HG02798 (cell line): ENCODE results near the gene KRT84.
"Not testable (repeated sequence)": the region's sequence is repeated elsewhere in the genome, so short reads cannot be mapped to it uniquely, and the experiment has no call there.

ENCODE experiments used
- ATAC-seq: cut with Tn5 transposase; IDR thresholded peaks from one replicate; pipeline ENCODE4 v1.9.1; 2021; ENCODE audit warnings: mild to moderate bottlenecking; ENCODE audit not compliant: unreplicated experiment, poor library complexity

KRT84 gene

DNA sequence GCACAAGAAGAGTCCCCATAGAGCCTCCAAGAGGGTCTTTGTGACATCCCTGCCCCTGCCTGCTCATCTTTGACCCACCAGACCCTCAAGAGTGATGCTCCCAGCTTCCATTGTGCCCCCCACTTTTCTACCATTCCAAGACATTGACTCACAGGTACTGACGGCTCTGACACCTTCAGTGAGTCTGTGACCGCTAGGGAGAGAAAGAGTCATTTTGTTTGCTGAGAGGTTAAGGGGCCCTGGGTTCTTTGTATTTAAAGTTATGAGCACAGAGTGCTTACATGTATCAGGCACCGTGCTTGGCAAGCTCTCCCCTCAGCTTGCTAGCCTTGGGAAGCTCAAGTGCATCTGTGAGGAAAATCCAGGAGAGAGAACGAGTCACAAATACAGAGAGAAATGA is 27.8 kb upstream of the KRT84 start:
- ATAC-seq, result no peak

DNA sequence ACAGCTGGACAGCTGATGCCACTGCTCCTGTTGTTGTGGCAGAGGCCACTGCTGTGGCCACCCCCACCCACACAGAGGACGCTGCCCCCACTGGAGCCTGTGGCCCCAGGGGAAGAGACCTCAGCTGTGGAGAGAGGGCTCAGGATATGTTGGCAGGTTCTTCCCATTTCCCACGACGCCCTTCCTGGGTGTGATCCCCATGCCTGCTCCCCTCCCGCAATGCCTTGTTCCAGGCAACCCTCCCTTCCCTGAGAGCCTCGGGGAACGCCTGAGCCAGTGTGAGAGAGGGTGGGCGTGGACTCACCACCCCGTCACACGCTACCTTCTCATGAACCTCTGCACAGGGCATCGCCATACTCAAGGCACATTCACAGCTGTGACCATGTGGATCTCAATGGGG is 26.4 kb upstream of the KRT84 start:
- no peak for ATAC-seq

DNA sequence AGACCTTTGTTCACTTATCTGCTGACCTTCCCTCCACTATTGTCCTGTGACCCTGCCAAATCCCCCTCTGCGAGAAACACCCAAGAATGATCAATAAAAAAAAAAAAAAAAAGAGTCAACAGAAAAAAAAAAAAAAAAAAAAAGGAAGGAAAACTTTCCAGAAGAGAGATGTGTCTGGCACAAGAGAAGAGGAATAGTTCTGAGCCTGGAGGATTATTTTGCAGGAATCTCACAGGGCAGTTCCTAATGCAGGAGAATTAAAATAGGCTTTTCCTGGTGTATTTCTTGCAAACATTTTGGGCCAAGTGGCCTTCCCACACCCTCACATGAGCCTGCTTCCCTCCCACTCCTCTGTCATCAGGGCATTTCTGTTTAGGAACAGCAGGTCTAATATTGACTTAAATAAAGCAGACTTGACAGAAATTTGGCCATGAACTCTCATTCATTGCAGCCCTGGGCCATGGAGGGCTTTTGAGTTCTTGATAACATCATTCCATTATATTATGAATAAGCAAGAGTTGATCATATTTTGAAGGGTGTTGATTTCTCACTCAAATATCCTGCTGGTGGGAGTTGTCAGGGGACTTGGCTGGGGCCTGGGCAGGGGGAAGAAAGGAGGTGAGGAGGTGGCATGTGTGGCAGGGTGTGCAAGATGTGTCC is 25.3 kb upstream of the KRT84 start:
- not testable (repeated sequence) for ATAC-seq

DNA sequence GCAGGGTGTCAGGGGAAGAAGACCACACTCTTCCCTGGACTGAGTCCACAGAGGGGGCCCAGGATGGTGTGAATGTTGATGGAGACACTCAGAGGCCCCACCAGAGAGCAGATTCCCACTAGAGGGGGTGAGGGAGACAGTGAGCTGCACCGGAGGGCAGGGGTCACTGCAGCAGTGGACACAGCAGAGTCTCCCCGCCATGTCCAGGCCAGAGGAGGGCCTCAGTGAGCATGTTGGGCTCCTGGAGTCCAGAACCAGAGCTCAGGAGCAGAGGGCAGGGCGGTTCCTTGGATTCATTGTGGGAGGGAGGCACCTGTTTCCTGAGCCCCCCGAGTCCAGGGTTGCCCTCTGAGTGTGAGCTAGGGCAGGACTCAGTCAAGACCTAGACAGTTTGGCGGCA is 22.5 kb upstream of the KRT84 start:
- ATAC-seq, result no peak

DNA sequence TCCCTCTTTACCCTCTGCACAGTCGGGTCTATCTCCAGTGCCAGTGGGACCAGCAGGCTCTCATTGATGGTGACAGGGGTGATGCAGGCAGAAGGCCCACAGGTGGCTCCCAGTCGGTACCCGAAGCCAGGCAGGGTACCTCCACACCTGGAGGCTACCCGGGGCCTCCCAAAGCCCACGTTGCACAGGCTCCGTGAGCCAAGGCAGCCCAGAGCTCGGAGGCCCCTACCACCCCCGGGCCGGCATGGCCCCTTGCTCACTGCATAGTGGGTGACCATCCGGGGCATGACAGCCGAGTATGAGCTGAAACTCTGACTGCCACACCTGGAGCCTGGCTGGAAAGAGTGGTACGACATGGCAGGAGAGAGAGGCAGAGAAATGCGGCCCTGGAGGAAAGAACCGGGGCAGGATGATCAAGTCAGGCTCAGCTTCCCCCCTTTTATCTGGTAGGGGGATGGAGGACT is 20.5 kb upstream of the KRT84 start, which contains the start of gene KRT82:
TSS of gene KRT82 (minus strand) at position 414 of the 464 bp plus-strand sequence. CDS start at position 356, 58 bp downstream.
- ATAC-seq, result no peak

DNA sequence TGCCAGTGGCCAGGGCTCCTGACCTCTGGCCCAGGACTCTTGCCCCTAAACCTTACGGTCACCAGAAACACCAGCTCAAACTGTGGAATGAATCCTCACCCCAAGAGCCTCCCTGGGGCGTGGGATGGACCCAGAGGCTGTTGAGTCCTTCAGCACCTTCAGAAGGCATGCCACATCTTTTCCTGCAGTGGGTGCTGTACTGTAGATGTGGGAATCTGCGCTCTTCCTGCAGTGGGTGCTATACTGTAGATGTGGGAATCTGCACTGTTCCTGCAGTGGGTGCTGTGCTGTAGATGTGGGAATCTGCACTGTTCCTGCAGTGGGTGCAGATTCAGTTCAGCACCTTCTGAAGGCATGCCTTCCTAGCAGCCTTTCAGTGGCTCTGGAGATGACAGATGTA is 19.5 kb upstream of the KRT84 start:
- ATAC-seq, result no peak

DNA sequence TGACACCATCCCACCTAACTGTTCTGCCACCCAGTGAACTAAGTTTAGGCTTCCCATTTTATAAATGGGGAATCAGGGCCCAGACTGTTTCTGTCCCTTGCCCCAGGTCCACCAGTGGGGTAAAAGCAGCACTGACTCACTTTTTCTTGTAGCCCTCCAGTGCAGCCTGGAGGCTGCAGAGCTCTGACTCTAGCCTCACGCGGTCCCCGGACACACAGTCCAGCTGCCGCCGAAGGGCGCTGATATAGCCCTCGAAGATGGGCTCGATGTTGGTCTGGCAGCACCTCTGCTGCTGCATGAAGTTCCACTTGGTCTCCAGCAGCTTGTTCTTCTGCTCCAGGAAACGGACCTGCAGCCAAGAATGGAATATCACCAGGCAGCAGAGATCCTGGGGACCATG is 18.1 kb upstream of the KRT84 start:
- ATAC-seq, result no peak

DNA sequence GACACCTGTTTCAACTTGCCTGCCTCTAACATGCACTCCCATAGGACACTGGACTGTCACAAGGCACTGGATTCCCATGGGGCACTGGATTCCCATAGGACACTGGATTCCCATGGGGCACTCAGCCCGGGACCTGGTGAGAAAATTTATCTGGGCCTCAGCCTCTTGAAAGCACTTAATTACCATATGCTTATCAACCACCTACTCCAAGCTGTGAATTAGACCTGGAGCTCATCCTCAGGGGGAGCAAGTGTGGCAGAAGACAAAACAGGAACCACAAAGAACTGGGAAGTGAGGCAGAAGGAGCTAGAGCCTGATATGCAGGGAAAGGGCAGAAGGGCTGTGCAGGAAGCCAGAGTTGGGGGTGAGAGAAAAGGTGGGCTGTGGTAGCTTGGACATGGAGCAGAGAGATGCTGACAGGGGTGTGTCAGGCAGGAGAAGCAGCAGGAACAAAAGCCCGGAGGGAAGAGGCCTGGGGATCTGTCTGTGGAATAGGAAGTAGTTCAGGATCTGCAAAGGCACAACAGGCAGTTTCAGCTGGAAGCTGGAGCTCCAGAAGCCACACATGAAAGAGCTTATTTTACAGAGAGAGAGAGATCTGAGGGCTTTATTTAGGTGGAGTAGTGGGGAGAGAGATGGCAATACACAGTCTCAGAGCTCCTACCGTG is 17.6 kb upstream of the KRT84 start:
- ATAC-seq, result no peak

DNA sequence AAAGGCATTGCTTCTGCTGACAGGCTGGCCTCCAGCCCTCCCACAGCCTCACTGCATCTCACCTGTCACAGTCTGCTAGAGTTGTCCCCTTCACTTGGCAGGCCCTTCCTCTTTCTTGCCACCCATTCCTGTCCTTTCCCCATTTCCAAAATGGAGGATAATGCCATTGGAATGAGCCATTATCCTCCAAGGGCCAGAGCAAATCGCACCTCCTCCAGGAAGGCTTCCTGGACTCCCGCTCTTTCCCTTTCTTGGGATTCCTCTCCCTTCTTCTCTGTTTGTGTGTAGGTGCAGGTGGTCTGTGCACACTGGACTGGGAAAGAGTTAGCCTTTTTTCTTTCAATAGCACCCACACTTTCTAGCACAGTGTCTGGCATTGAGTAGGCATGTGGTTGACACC is 16.9 kb upstream of the KRT84 start:
- ATAC-seq, result no peak

DNA sequence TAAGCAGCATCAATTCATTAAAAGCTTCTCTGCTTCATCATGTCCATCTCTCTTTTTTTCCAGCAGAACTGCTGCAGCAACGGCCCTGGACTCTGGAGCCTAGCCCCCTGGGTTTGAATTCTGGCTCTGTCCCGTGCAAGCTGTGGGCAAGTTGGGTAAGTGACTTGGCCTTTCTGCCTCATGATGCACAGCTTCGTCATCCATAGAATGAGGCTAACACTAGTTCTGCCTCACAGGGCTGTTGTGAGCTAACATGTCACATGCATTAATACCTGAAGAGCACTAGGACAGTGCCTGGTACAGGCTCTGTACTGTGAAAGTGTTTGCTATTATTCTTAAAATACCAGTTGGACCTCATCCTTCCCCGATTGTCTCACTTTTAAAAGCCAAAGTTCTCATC is 16.5 kb upstream of the KRT84 start:
- ATAC-seq, result no peak

DNA sequence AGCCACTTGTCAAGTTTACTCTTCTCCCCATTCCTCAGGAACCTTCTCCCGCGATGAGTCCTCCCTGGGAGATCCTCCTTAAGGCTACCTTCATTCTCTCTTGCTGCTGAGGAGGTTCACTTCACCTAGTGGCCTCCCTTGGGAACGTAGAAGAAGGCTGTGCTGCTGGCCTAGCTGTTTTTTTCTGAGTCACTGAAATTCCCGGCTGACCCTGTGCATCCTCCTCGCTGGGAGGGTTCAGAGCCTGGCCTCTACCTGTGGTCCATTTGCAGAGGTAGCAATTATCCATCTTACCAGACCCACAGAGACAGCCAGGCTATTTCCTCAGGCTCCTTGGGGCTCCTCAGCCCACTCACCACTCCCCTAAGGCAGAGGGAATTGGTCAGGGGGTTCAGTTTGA is 16.1 kb upstream of the KRT84 start:
- no peak for ATAC-seq

DNA sequence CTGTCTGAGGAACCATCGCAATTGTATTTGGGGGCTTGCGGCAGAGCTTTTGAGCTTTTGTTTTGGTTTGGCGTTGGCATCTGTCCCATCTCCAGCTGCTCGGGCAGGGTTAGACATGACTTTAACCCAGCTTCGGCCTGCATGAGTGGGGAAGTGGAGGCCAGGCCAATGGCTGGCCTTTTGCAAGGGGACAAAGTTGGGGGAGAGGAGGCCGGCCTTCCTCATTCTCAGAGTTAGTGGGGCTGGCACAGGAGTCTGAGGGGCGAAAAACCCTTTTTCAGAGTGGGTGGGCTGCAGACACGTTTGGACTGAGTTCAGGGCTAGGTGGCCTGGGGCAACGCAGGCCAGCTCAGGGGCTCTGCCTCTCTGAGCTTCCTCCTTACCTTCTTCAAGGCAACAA is 15.5 kb upstream of the KRT84 start:
- ATAC-seq, result no peak

DNA sequence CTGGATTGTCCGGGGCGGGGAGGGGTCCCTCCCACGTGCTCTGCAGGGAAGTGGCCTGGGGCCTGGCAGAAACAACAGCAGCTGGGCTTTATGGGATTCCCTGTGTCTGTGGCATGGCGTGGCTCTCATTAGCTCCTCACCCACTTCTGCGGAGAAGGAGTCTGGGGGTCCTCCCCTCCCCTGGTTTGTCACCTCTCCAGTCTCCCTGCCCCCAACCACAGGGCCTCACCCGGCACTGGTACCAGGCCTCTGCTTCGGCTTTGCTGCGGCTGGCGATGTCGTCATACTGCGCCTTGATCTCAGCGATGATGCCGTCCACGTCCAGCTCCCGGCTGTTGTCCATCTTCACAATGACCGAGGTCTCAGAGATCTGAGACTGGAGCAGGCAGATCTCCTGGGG is 14.3 kb upstream of the KRT84 start:
- ATAC-seq, result no peak

DNA sequence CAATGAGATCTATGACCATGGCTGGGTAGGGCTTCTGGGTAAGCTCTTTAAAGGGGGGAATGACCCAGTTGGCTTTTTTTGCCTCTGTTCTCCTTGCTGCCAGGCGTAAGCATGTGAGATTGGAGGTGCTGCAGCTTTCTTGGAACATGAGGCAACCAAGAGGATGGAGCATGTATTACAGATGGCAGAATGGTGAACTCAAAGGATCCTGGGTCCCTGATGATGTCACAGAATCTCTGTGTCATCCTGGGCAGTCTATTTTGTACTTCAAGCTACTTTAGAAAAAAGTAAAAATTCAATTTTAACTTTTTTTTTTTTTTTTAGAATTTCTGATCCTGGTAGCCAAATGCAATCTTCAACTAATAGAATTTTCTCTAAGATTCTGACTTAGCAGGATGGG is 12.7 kb upstream of the KRT84 start:
- no peak for ATAC-seq

DNA sequence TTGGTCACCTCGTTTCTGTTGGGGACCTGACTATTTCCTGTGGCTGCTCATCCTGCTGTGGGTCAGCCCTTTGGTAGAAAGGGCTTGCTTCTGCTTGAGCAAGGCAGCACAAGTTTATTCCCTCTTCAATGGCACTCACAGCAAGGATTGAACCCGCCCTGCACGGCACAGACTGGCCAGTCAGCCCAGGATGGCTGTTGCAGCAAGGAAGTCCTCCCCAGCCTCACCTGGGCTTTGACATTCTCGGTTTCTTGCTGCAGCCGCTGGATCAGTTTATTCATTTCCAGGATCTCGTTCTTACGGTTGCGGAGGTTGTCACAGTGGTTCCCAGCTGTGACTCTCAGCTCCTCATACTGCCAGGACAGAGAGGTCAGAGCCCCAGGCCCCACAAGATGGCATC is 11.2 kb upstream of the KRT84 start:
- no peak for ATAC-seq

DNA sequence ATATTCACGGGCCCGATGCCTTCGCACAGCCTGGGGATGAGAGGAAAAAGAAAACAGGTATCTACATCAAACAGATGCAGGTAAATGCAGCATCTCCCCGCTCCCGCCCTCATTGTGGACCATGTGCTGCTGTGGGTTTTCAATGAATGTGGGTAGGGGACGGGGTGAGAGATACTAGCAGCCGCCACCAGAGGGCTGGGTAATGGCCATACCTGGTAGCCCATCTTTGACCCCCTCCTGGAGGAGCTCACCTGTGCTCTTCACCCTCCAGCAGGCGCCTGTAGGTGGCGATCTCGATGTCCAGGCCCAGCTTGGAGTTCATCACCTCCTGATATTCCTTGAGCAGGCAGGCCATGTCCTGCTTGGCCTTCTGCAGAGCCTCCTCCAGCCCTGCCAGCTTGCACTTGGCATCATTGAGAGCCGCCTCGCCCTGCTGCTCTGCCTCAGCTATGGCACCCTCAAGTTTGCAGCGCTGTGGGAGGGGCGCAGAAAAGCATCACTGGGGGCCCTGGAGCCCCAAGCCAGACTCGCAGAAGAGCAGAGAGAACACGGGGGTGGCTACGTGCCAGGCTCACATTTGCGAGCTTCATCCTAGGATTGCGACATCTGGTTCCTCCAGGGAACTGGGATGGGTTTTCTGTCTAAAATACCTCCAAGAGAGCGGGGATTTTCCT is 10.4 kb upstream of the KRT84 start:
- ATAC-seq, result no peak

DNA sequence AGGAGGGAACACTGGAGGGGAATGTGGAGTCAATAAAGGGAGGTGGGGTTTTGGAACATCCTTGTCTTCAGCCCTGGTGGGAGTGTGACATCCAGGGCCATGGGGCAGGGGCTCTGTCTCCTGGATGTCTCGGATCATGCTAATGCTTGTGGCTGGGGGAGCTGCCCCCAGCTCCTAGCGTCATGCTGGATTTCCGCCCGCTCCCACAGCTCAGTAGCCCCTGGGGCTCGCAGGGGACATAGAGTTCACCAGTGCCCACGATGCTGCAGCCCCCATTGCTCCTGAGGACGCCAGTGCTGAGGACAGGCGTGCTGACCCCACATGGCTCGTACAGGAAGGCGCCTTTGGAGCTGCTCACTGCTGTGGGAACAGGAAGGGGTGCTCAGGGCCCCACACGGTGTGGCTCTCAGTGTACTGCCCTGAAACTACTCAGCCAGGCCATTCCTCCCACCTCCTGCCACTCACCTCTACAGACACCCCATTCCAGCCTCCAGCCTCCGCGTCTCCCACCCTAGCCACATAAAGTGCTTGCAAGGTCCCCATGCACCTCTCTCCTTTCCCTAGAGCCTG is 9.5 kb upstream of the KRT84 start:
- no peak for ATAC-seq

DNA sequence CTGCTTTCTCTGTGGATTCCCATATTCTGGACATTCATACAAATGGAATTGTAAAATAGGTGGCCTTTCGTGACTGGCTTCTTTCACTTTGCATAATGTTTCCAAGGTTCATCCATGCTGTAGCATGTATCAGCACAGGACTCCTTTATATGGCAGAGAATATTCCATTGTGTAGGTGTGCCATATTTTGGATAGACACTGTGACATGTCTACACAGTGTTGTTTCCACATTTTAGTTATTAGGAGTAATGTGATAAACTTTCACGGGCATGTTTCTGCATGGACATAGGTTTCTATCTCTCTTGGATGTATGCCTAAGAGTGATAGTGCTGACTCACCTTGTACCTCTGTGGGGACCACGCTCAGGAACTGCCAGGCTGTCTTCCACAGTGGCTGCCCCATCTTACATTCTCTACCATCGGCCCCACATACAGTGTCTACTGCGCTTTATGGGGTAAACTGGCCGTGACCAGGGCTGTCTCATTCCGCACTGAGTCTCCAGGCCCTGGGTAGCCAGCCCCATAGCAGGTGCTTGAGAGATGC is 7.1 kb upstream of the KRT84 start:
- no peak for ATAC-seq

DNA sequence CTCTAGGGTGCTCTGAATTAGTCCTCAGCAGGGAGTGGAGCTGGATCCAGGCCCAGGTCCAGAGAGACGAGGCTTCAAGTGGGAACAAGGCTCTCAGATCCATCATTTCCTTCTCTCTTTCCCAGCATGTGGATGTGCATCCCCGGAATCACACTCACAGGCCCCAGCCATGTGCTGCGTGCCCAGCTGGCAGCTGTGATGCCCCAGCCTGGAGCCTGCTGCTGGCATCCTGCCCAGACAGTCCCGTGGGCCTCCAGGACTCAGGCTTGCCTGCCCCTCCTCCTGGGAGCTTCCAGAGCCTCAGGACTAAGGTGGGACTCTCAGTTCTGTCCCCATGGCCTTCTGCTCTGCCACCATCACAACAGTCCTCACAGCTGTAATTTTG is 6.2 kb upstream of the KRT84 start:
- ATAC-seq, result no peak

DNA sequence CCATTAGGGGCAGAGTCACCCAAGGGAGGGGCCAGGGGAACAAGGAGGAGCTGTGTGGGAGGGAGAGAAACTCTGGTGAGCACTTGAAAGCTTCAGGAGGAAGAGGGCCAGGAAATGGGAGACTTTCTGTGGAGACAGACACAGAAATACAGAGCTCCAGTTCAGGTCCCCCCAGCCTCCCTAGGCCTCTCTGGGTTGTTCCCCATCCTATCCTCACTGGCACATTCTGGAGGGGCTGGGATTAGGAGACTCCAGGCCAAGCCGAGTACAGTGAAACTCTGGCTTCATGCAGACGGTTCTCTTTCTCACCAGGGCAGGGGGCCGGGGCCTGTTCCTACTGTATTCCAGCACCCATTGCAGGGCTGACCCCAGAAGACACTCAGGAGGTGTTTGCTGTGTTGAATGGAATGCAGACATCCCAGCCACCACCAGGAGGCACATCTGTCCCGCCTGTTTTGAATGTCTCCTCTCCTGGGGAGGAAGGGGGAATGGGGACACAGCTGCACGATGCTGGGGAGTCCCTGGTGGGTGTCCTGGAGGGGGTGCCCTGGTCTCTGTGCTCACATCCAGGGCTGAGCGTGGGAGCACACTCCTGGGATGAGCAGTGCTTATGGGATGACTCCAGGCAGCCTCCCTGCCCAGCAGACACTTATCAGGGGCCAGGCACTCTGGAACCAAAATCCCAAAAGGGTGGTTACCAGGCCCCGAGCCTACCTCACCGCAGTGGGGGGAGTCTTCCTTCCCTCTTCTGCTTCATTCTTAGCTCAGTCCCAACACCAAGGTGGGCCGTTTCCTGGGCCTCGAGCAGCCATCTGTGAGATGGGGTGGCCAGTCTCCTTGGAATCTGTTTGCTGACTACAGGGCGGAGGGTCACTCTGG is 5.5 kb upstream of the KRT84 start:
- ATAC-seq, result no peak
